Adipocyte (in vitro differentiated cells): ENCODE data around the gene PANK1.

Experiments
- DNase-seq: peaks from one replicate; pipeline ENCODE4 v3.0.0-alpha.2; 2015; ENCODE audit warnings: low read depth
- H3K27me3 ChIP-seq: replicated peaks from 2 replicates; pipeline ENCODE4 v1.7.0; 2013; ENCODE audit warnings: mild to moderate bottlenecking, low read length, moderate library complexity; ENCODE audit not compliant: control insufficient read depth, insufficient read depth
- H3K36me3 ChIP-seq: 2 replicates; pipeline ENCODE4 v1.7.0; 2013; ENCODE audit warnings: low read length, mild to moderate bottlenecking, moderate library complexity; ENCODE audit not compliant: control insufficient read depth, insufficient read depth, severe bottlenecking
- H3K4me1 ChIP-seq: 2 replicates; pipeline ENCODE4 v1.7.0; 2013; ENCODE audit warnings: mild to moderate bottlenecking, low read length, moderate library complexity; ENCODE audit not compliant: control insufficient read depth, insufficient read depth
- H3K4me3 ChIP-seq: 2 replicates; pipeline ENCODE4 v1.7.0; 2013; ENCODE audit warnings: mild to moderate bottlenecking, low read length, moderate library complexity
- H3K9ac ChIP-seq: 2 replicates; pipeline ENCODE4 v1.7.0; 2013; ENCODE audit warnings: mild to moderate bottlenecking, low read length, moderate library complexity
- H3K9me3 ChIP-seq: 2 replicates; pipeline ENCODE4 v1.7.0; 2013; ENCODE audit warnings: mild to moderate bottlenecking, low read length, moderate library complexity; ENCODE audit not compliant: control insufficient read depth

Gene PANK1

DNA sequence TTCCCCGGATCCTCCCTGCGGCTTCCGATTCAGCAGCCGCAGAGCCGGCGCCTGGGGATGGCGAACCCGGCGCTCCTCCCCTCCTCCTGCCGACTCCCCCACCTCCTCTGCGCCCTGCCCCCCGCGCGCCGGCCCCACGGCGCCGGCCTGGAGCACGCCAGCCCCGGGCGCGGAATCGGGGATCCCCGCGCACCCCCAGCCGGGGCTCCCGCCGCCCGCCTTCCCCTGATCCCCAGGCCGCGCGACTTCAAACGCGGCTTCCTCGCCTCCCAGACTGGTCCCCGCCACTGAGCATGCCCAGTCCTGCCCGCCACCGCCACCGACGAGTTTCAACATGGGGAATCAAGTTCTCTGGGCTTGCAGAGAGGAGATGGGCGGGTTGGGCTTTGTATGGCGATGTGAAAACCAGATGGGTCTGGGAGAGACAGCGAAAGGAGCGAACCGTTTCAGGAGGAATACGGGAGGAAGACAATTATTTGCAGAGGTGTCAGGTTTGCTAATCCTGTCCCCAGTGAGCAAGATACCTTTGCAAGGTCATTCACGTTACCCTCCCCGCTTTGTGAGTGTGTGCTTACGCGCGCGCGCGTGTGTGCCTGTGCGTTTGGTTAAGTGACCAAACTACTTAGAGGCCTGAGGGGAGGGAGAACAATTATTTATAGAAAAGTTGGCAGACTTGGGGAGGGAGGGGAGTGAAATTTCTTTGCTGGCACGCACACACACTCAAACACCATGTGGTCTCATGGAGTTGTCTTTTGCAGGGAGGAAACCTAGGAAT is at the start of gene PANK1:
TSS of gene PANK1 (minus strand) at position 276 of the 775 bp plus-strand sequence. CDS start 351 bp downstream, outside the sequence.
- peak; percentile 93 for DNase-seq
- H3K4me1 ChIP-seq: peaks cover 30% of the 10 kb centered on the region
- peaks cover 5% of the 10 kb centered on the region for H3K9me3 ChIP-seq
- no peaks in the 10 kb centered on the region for H3K36me3 ChIP-seq
- H3K27me3 ChIP-seq: no peaks in the 10 kb centered on the region
- peak within 1 kb of the TSS; percentile 80 for H3K4me3 ChIP-seq
- H3K9ac ChIP-seq: peak within 1 kb of the TSS; percentile 92

DNA sequence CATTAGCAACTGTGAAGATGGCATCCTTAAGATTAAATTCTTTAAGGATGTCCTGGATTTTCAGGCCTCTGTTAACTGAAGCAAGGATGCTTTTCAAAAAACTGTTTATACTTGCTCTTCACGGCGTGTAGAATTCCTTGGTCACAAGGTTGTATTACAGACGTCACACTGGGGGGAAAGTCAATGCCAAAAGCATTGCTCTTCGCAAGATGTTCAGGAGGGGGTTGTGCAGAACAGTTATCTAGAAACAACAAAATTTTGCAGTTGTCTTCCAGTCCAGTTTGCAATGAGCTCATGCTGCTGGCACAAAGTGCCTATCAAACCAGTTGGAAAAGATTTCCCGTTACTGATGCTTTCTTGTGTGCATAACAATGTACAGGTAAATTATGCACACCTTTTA is 48.1 kb upstream of the PANK1 start:
- H3K9me3 ChIP-seq: no peaks in the 10 kb centered on the region
- no peak overlapping the region for H3K9ac ChIP-seq
- H3K36me3 ChIP-seq: no peaks in the 10 kb centered on the region
- H3K27me3 ChIP-seq: no peaks in the 10 kb centered on the region
- DNase-seq: no peak
- H3K4me3 ChIP-seq: no peak overlapping the region
- H3K4me1 ChIP-seq: no peaks in the 10 kb centered on the region

DNA sequence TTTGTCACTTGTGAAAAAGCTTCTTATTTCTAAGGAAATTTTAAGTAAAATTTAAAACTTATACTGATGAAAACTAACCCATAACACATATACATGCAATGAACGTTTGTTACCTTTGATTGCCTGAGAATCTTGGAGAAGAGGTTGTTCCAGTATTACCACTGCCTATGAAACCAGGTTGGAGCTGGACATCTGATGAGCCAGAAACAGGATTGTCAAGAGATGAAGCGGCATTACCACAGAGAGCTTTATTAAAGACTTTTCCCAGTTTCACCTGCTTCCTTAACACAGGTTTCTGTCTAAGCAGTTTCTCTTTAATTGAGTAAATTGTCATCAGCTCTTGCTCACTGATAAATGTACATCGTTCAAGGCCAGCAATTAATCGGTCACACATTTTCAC is 47.4 kb upstream of the PANK1 start:
- Histone ChIP-seq H3K27me3 (no peaks in the 10 kb centered on the region), H3K4me1 (no peaks in the 10 kb centered on the region), H3K4me3 (no peak overlapping the region), H3K36me3 (no peaks in the 10 kb centered on the region), H3K9me3 (no peaks in the 10 kb centered on the region), H3K9ac (no peak overlapping the region)
- no peak for DNase-seq

DNA sequence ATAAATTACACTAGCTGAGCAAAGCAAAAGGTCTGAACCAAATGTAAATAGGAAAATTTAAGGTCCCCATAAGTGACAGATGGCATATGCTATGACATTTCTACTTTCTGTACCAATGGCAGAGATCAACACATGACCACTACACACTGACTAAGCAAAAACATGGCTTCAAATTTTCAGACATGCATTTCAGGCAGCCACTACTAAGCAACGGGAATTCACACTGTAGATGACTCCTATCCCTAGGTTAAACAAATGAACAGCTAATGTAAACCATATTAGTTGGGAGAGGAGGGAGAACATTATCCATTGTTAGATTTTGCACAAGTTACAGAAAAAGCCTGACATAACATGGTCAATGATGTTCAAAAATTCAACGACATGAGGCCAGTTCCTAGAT is 45.0 kb upstream of the PANK1 start:
- Histone ChIP-seq H3K36me3 (no peaks in the 10 kb centered on the region), H3K4me1 (no peaks in the 10 kb centered on the region), H3K9ac (no peak overlapping the region), H3K4me3 (no peak overlapping the region), H3K27me3 (no peaks in the 10 kb centered on the region), H3K9me3 (no peaks in the 10 kb centered on the region)
- DNase-seq: no peak

DNA sequence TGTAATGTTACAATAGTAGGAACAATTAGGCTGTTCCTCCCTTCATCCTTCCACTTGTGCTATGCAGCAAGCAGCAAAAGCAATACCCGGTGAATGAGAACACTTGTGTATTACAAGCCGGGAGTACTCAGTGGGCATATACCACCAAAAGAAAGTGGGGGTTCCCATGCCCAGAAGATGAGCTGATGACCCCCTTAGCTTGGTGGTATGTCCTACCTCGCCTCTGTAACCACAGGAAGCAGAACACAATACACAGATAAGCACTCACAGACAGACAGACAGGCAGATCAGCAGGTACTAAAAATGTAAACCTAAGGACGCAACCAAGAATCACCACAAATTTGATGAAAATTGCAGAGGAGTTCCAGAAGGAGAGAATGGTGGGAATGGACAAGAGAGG is 40.9 kb upstream of the PANK1 start:
- Histone ChIP-seq H3K4me3 (no peak overlapping the region), H3K36me3 (no peaks in the 10 kb centered on the region), H3K27me3 (no peaks in the 10 kb centered on the region), H3K9ac (no peak overlapping the region), H3K9me3 (no peaks in the 10 kb centered on the region), H3K4me1 (no peaks in the 10 kb centered on the region)
- no peak for DNase-seq

DNA sequence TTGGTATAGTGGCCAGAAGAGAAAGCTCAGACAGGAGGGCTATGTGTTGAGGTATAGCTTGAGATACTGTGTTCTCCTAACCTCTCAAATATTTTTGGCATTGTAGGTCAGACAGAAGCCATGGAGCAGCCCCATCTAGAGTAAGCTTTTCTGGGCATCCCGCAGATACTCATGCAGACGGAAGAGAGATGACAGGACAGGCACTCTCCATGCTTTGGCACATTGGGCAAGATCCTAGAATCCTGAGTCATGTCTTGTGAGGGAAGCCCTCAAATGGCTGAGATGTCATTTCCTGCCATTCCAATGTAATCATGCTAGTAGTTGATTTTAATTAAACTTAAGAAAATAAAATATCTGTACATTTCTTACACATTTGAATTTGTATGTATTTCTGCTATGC is 39.6 kb upstream of the PANK1 start:
- H3K4me1 ChIP-seq: no peaks in the 10 kb centered on the region
- no peak overlapping the region for H3K9ac ChIP-seq
- H3K4me3 ChIP-seq: no peak overlapping the region
- no peaks in the 10 kb centered on the region for H3K36me3 ChIP-seq
- H3K27me3 ChIP-seq: no peaks in the 10 kb centered on the region
- no peaks in the 10 kb centered on the region for H3K9me3 ChIP-seq
- no peak for DNase-seq

DNA sequence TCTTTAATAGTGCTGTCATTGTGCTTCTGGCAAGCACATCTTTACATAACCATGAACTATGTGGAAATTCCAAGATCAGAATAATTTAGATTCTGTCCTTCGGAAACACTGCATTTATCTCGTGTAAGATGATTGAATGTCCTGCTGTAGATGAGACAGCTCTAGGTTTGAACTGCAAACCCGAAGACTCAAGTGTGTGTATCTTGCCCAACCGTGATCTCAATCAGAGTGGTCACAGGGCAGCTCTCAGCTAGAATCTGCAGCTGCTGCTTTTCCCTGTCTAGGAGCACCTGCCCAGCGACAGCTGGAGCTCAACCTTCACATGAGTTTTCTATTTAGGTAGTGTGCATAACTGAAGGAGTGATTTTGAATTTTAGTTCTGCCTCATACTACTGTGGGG is 38.8 kb upstream of the PANK1 start:
- no peak overlapping the region for H3K9ac ChIP-seq
- H3K9me3 ChIP-seq: no peaks in the 10 kb centered on the region
- H3K4me3 ChIP-seq: no peak overlapping the region
- no peaks in the 10 kb centered on the region for H3K4me1 ChIP-seq
- DNase-seq: no peak
- no peaks in the 10 kb centered on the region for H3K27me3 ChIP-seq
- H3K36me3 ChIP-seq: no peaks in the 10 kb centered on the region

DNA sequence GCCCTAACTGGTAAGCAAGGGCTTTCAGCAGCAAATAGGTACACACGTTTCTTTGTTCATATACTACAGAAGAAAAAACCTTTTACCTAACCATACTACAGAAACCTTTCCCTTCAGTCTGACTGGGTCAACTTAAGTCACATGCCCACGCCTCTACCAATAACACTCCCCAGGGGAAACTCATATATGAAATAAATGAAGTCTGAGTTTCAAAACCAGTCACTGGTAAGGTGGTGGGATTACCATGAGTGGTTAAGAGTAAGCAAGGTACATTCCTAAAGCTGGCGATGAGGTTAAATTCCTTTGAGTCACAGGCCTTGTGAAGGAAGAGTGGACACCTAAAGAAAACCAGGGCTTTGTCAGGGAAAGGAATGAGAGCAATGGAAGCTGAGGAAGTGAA is 34.9 kb upstream of the PANK1 start:
- Histone ChIP-seq H3K27me3 (no peaks in the 10 kb centered on the region), H3K4me3 (no peak overlapping the region), H3K9me3 (no peaks in the 10 kb centered on the region), H3K36me3 (no peaks in the 10 kb centered on the region), H3K4me1 (no peaks in the 10 kb centered on the region), H3K9ac (no peak overlapping the region)
- no peak for DNase-seq

DNA sequence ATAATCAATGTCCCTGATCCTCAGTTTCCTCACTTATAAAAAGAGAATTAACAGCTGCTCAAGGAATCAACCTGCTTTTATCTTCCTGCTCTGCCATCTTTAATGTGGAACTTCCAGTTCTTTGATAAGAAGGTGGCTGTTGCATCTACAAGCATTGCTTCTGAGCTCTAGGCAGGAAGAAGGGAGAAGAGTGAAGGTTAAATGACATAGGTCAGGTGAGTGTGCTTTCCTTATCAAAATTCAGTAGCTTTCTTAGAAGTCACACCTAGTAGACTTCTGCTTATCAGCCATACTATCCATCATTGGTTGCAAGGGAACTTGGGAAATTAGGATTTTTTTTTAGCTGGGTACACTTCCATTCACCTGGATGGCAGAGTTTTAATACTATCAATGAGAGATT is 32.3 kb upstream of the PANK1 start:
- Histone ChIP-seq H3K9me3 (no peaks in the 10 kb centered on the region), H3K27me3 (no peaks in the 10 kb centered on the region), H3K9ac (no peak overlapping the region), H3K4me1 (no peaks in the 10 kb centered on the region), H3K36me3 (no peaks in the 10 kb centered on the region), H3K4me3 (no peak overlapping the region)
- DNase-seq: no peak

DNA sequence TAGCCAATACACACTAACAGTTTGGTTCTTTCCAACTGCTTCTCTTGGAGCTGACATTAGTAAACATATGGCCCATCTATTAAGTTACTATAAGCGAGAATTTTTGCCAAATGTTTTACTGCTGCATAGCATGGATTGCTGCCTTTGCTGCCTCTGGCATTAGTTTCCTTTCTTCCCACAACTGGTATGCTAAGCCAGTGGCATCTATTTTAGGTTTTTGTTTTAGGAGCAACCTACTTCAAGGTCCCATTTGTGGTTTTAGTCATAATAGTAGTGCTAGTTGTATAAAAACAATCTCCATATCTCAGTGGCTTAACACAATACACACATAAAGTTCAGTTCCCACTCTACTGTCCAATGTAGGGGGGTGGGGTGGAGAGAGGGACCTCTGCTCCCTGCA is 25.9 kb upstream of the PANK1 start:
- Histone ChIP-seq H3K4me3 (no peak overlapping the region), H3K36me3 (no peaks in the 10 kb centered on the region)

DNA sequence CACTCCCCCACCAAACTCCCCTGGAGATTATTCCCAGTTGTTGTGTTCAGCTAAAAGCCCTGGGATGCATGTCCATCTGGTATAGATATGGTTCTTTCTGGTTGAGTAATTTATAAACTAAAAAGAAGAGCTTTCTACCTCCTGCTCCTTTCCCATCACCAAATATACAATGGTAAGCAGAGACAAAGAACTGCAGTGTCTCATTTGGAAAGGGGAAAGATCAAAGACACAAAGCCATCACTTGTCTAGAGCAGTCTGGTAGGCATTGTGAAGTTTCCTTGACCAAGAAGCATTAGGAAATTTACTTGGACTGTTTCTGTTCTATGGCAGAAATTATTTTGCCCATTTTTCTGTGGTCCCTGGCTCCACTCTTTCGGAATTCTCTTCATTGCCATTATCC is 24.9 kb upstream of the PANK1 start:
- no peaks in the 10 kb centered on the region for H3K27me3 ChIP-seq
- no peaks in the 10 kb centered on the region for H3K9me3 ChIP-seq
- no peak overlapping the region for H3K9ac ChIP-seq
- H3K36me3 ChIP-seq: no peaks in the 10 kb centered on the region
- H3K4me3 ChIP-seq: no peak overlapping the region
- H3K4me1 ChIP-seq: no peaks in the 10 kb centered on the region
- no peak for DNase-seq

More for the DNA sequence above, 25.9 kb upstream of the PANK1 start:
- Histone ChIP-seq H3K4me1 (no peaks in the 10 kb centered on the region), H3K9me3 (no peaks in the 10 kb centered on the region), H3K9ac (no peak overlapping the region), H3K27me3 (no peaks in the 10 kb centered on the region)
- peak; percentile 15 for DNase-seq
